Colonic mucosa (tissue), 4 donors: ENCODE data around the gene OR51F2. TPM values are rescaled to one million over a fixed set of nuclear protein-coding genes. Genes with fewer than 3 reads are reported as not detected.
"Not testable (repeated sequence)": the region's sequence is repeated elsewhere in the genome, so short reads cannot be mapped to it uniquely, and the experiment has no call there.

Experiments used
- DNase-seq: peaks from one replicate; pipeline ENCODE4 v3.0.0-alpha.2; 2020
- H3K27ac ChIP-seq: fragments of 200-600 bp; one replicate; pipeline ENCODE4 v1.8.0; 2021
- H3K27me3 ChIP-seq: fragments of 200-600 bp; one replicate; pipeline ENCODE4 v1.8.0; 2021
- H3K36me3 ChIP-seq: fragments of 200-600 bp; one replicate; pipeline ENCODE4 v1.8.0; 2021
- H3K4me1 ChIP-seq: fragments of 200-600 bp; one replicate; pipeline ENCODE4 v1.8.0; 2021; ENCODE audit warnings: mild to moderate bottlenecking
- H3K4me3 ChIP-seq: fragments of 200-600 bp; one replicate; pipeline ENCODE4 v1.8.0; 2021
- H3K9ac ChIP-seq, 2 donors: one replicate each; pipeline ENCODE4 v1.7.0; 2013; ENCODE audit warnings: control low read depth in 2 of 2, low read depth in 2 of 2, low read length in 2 of 2
- H3K9me3 ChIP-seq: fragments of 200-600 bp; one replicate; pipeline ENCODE4 v1.8.0; 2021
- intact Hi-C: fragments of 100-400 bp; cut with DNase I; formaldehyde crosslinking; loops from one replicate; pipeline ENCODE4 v1.14.1; 2022
- total RNA-seq, 2 donors: library from RNA; stranded (reverse); fragmentation: NEBNext Ultra II Directional in 1 of 2; extraction: Animal tissue kit (Norgen Biotek cat#: 25700) in 1 of 2; gene quantifications; one replicate each; pipeline ENCODE4 v1.2.1, GENCODE V29; 2021
- TF ChIP-seq, protein P1 (sequence below): fragments of 200-600 bp; IDR thresholded peaks from one replicate; pipeline ENCODE4 v1.8.0; 2022; ENCODE audit warnings: antibody characterized with exemption, mild to moderate bottlenecking
- donor health status: healthy.
- donor health status: DM: no; HTN: no; CAD: no.
- donor health status: DM: no; HTN: no; CAD: no.

Gene OR51F2
- total RNA-seq, 2 donors from 2014 or later, result not detected

DNA sequence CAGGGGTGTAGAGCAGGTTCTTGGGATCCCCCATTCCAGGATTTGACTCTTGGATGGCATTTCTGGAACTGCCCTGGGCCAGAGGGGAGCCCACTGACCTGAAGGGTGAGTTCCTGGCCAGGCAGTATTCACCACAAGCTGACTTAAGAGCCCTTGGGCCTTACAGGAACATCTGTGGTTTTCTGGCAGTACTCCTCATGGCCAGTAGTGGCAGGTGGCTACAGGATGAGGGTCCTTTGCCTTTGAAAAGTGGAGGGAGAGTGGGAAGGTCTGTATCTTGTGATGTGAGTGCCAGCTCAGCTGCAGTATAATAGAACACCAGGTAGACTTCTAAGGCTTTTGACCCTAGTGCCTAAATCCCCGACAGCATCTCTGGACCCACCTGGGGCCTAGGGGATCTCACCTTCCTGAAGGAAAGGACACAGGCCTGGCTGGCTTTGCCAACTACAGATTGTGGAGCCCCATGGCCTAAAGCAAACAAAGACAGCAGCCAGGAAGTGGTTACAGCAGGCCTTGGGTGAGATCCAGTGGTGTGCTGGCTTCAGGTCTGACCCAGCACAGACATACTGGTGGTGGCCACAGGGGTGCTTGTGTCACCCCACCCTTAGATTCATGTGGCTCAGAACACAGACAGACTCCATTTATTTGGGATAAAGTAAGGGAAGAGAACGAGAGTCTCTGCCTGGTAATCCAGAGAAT is 18.9 kb downstream of the OR51F2 start:
- no peak overlapping the region for H3K4me3 ChIP-seq
- H3K36me3 ChIP-seq, result no peaks in the 10 kb centered on the region
- TF ChIP-seq, protein P1, sequence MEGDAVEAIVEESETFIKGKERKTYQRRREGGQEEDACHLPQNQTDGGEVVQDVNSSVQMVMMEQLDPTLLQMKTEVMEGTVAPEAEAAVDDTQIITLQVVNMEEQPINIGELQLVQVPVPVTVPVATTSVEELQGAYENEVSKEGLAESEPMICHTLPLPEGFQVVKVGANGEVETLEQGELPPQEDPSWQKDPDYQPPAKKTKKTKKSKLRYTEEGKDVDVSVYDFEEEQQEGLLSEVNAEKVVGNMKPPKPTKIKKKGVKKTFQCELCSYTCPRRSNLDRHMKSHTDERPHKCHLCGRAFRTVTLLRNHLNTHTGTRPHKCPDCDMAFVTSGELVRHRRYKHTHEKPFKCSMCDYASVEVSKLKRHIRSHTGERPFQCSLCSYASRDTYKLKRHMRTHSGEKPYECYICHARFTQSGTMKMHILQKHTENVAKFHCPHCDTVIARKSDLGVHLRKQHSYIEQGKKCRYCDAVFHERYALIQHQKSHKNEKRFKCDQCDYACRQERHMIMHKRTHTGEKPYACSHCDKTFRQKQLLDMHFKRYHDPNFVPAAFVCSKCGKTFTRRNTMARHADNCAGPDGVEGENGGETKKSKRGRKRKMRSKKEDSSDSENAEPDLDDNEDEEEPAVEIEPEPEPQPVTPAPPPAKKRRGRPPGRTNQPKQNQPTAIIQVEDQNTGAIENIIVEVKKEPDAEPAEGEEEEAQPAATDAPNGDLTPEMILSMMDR, result no peak
- no peak for DNase-seq
- no peak overlapping the region for H3K27ac ChIP-seq
- no peaks in the 10 kb centered on the region for H3K9me3 ChIP-seq
- intact Hi-C loops, result no loop called here
- no peak overlapping the region for H3K9ac ChIP-seq
- H3K27me3 ChIP-seq, result no peaks in the 10 kb centered on the region
- no peaks in the 10 kb centered on the region for H3K4me1 ChIP-seq

DNA sequence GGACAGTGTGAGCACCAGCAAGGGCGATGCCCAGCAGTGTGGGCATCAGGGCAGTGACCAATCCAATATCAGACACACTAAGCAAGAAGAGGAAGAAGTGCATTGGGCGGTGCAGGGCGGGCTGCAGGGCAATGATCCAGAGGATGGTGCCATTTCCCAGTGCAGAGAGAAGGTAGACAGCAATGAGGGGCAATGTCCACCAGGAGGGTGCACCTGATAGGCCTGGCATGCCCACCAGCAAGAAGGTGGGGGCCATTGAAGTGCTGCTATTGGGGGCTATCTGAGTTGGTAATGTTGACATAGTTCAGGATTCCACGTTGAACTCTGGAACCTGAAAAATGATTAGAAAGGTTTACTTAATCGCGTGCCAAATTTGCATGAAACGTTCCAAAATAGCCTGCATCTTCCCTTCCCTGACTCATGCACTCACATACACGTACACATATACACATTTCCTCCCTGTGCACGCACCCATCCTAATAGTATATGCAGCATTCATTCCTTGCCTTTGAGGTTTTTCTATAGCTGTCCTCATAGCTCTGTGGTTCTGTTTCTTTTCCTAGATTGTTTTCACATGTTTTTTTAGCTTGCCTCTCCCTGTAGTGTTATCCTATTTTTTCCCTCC is 27.9 kb downstream of the OR51F2 start, which contains the start of gene OR51S1:
OR51S1 (minus strand) TSS at position 301 of the 625 bp plus-strand sequence; CDS start at position 301, 0 bp downstream.
- H3K9ac ChIP-seq, result no peak within 1 kb of the TSS
- DNase-seq, result no peak
- H3K4me3 ChIP-seq, result no peak within 1 kb of the TSS
- H3K9me3 ChIP-seq, result no peaks in the 10 kb centered on the region
- no peaks in the 10 kb centered on the region for H3K4me1 ChIP-seq
- H3K36me3 ChIP-seq, result no peaks in the 10 kb centered on the region
- TF ChIP-seq, protein P1, result no peak
- intact Hi-C loops, result no loop called here
- H3K27ac ChIP-seq, result no peak within 1 kb of the TSS
- no peaks in the 10 kb centered on the region for H3K27me3 ChIP-seq

DNA sequence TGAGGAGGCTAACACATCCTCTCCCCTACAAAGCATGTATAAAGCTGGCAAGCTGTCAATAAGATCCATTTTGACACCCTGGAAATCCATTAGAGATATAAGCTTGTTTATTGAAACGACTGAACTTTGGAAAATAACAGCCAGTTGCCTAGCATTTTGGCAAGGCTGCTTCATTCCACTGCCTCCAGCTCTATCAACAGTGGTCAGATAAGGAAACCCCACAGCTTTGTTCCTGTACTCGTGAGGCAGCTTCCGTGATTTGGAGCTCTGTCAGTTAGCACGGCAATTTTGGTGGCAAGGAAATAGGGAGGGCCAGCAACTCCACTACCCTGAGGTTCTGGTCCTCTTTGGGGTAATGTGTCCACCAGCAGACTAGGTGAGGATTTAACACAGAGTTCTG is 29.9 kb downstream of the OR51F2 start:
- no peak overlapping the region for H3K4me3 ChIP-seq
- no peaks in the 10 kb centered on the region for H3K27me3 ChIP-seq
- TF ChIP-seq, protein P1, result no peak
- H3K27ac ChIP-seq, result no peak overlapping the region
- intact Hi-C loops, result no loop called here
- no peaks in the 10 kb centered on the region for H3K4me1 ChIP-seq
- no peak for DNase-seq
- no peaks in the 10 kb centered on the region for H3K9me3 ChIP-seq
- no peak overlapping the region for H3K9ac ChIP-seq
- H3K36me3 ChIP-seq, result no peaks in the 10 kb centered on the region

DNA sequence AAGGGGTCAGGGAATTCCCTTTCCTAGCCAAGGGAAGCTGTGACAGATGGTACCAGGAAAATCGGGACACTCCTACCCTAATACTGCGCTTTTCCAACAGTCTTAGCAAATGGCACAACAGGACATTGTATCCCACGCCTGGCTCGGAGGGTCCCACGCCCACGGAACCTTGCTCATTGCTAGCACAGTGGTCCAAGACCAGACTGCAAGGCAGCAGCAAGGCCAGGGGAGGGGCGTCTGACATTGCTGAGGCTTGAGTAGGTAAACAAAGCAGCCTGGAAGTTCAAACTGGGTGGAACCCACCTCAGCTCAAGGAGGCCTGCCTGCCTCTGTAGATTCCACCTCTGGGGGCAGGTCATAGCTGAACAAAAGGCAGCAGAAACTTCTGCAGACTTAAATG is 33.2 kb downstream of the OR51F2 start:
- H3K9ac ChIP-seq, H3K27me3 ChIP-seq, H3K4me3 ChIP-seq, H3K9me3 ChIP-seq, H3K36me3 ChIP-seq, H3K27ac ChIP-seq, intact Hi-C loops, H3K4me1 ChIP-seq, DNase-seq: not testable (repeated sequence)

DNA sequence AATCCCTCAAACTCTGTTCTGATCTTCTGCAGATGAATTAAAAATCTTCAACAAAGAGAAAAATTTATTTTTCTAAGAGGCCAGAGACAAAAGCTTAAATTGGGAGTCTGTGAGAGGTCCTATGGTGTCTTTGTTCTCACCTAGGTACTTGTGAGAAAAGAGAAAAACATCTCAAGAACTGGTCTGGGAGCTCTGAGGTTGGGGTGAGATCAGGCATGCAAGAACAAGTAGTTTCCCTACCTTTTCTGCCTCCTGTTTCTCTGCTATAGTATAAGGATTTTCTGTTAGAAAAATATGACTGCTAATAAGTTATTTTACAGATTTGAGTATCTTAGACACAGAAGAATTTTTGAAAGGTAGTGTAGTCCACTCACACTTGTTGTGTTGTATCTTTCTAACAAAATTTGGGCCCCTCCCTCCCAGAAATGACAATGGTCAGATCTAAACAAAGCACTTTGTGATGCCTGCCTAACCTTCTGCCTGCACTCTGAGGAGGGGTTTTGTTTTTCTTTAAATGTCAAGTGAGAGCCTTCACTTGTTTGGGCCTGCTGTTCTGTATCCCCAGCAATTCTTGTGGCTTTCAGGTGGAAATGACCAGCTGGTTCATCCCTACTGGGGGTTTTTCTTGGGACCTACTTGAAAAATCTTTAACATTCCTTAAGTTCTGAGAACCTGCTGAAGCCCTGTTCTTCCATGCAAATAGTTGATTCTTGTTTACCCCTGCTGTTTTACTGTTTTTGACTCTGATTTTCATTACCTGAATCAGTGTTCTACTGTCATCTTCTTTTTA is 41.5 kb downstream of the OR51F2 start:
- Histone ChIP-seq H3K4me1 (no peaks in the 10 kb centered on the region), H3K9ac (no peak overlapping the region), H3K4me3 (no peak overlapping the region), H3K36me3 (no peaks in the 10 kb centered on the region), H3K27ac (no peak overlapping the region), H3K27me3 (no peaks in the 10 kb centered on the region), H3K9me3 (no peaks in the 10 kb centered on the region)
- intact Hi-C loops, result no loop called here
- no peak for DNase-seq
- TF ChIP-seq, protein P1, result no peak
